ENCODE measurements around the gene HOXC11. TPM values are rescaled to one million over a fixed set of nuclear protein-coding genes. Genes with fewer than 3 reads are reported as not detected.

Gene HOXC11
- total and polyA plus RNA-seq, 2 donors (not counting 1 experiment from before 2014, with no cell fraction given), result not detected

DNA sequence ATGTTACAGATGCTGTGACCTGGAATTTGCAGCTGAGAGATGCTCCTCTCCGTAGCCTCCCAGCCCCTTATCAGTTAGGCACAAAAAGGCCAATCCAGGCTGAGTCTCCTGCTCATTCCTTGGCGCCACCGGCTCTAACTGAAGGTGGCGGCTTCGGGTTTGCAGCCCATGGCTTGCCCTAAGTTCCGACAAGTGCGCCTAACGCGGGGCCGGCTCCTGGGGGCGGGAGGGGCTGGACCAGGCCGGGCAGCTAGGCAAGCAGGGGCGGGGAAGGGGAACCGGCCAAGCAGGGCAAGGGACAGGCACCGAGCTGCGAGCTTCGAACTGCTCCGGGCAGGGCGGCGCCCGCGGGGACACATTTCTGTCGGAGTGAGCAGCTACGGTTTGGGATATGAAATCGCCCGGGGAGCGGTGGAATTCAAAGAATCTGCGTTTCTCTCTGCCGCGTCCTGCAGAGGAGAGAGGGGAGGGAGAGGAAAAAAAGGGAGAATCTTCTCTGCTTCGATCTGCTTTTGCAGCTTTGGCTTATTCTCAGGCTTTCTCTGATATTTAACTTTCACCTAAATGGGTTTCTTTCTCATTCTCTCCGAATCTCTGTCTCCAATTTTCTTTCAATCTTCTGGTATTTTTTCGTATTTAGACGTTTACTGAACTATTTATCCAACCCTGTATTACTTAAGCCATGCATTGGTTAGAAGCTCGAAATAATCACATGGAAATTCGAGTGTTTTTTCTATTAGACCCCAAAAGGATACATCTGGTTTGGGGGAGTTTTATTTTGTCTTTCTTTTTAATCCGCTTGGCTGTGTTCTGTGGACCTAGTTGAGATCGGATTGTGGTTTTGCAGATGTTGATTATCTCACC is 19.8 kb upstream of the HOXC11 start:
- ChIA-PET CTCF (interaction anchor here (1.3 to 1.8 kb wide), 2 partner anchors 65 to 255 kb away, joined by 4 to 7 read pairs; no protein-coding TSS in a partner anchor), POLR2A (no interaction called here)
- H3K79me2 ChIP-seq (ENCODE audit: control insufficient read depth, insufficient read depth, low read length), result no peaks in the 10 kb centered on the region
- Mint-ChIP-seq H3K4me1 (peaks cover 17% of the 10 kb centered on the region), H3K27ac (no peak overlapping the region), H3K9me3 (ENCODE audit: insufficient read depth) (no peaks in the 10 kb centered on the region), H3K27me3 (peaks cover 70% of the 10 kb centered on the region), H3K4me3 (no peak overlapping the region)
- no peak overlapping the region for H2AFZ ChIP-seq (ENCODE audit: insufficient read depth, low read depth, low read length, poor library complexity, severe bottlenecking)
- intact Hi-C loops (cut with micrococcal nuclease), result loop anchor here (2.0 to 5.0 kb wide), 3 partner anchors 22 to 59 kb away; partner anchors contain the start of gene HOTAIR
- DNase-seq, result peak; percentile 50
- peaks cover 0 to 98% (median 82%) of the 10 kb centered on the region in 4 experiments for H3K27me3 ChIP-seq (replicated peaks in 1 of 4; ENCODE audit: control extremely low read depth in 1 of 4, control insufficient read depth in 3 of 4, insufficient read depth in 4 of 4, low read length in 3 of 4)
- H3K9me3 ChIP-seq (ENCODE audit: control extremely low read depth in 1 of 3, control insufficient read depth in 2 of 3, insufficient read depth in 1 of 3, low read length in 2 of 3), result peaks cover 0 to 88% (median 11%) of the 10 kb centered on the region in 3 donors
- 9% methylated on average over 31 of the region's 38 CpGs for WGBS (ENCODE audit: insufficient coverage)
- TF ChIP-seq, protein P1, sequence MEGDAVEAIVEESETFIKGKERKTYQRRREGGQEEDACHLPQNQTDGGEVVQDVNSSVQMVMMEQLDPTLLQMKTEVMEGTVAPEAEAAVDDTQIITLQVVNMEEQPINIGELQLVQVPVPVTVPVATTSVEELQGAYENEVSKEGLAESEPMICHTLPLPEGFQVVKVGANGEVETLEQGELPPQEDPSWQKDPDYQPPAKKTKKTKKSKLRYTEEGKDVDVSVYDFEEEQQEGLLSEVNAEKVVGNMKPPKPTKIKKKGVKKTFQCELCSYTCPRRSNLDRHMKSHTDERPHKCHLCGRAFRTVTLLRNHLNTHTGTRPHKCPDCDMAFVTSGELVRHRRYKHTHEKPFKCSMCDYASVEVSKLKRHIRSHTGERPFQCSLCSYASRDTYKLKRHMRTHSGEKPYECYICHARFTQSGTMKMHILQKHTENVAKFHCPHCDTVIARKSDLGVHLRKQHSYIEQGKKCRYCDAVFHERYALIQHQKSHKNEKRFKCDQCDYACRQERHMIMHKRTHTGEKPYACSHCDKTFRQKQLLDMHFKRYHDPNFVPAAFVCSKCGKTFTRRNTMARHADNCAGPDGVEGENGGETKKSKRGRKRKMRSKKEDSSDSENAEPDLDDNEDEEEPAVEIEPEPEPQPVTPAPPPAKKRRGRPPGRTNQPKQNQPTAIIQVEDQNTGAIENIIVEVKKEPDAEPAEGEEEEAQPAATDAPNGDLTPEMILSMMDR (IDR thresholded peaks at IDR 0.05), result no peak
- no peak for TF ChIP-seq EZH2 (IDR thresholded peaks at IDR 0.05; ENCODE audit: borderline replicate concordance, insufficient read depth, low read depth, low read length, poor library complexity, severe bottlenecking)
- H3K27ac ChIP-seq (ENCODE audit: low read length in 2 of 2), result no peak overlapping the region
- no peaks in the 10 kb centered on the region for H3K36me3 ChIP-seq (replicated peaks in 1 of 2; ENCODE audit: control extremely low read depth in 1 of 2, control insufficient read depth in 1 of 2, extremely low read depth in 1 of 2, insufficient read depth in 2 of 2, low read length in 1 of 2)
- peaks cover 14 to 55% of the 10 kb centered on the region in 2 donors for H3K4me1 ChIP-seq (ENCODE audit: control insufficient read depth in 2 of 2, insufficient read depth in 2 of 2, low read length in 2 of 2)
- no peak overlapping the region for H3K4me3 ChIP-seq (ENCODE audit: control extremely low read depth in 1 of 5, extremely low read depth in 1 of 5, insufficient read depth in 1 of 5, low read depth in 2 of 5, low read length in 4 of 5)
- H3K9ac ChIP-seq (ENCODE audit: low read length), result no peak overlapping the region
- no peak for ATAC-seq (ENCODE audit: low read depth)
- H3K4me2 ChIP-seq (replicated peaks; ENCODE audit: low read depth, low read length, poor library complexity, severe bottlenecking), result no peak overlapping the region
- no peaks in the 10 kb centered on the region for H4K20me1 ChIP-seq (ENCODE audit: control insufficient read depth, insufficient read depth, low read length, poor library complexity, severe bottlenecking)
